Upper lobe of left lung (tissue), 4 donors: ENCODE measurements around the gene SMYD2.

ENCODE experiments used
- EP300 ChIP-seq, 4 donors: sonication (generic); formaldehyde crosslinking; IDR thresholded peaks; one replicate each; pipeline ENCODE4 v1.5.1; 2017; ENCODE audit warnings: antibody characterized with exemption in 4 of 4, control low read depth in 2 of 4
- TF ChIP-seq, protein P1 (sequence below), 6 experiments: fragments of 450-650 bp in 4 of 6; fragments of 200-600 bp in 2 of 6; sonication (generic) in 2 of 6; IDR thresholded peaks; one replicate each; pipeline ENCODE4 v1.5.1; 2016 to 2019; ENCODE audit warnings: antibody characterized with exemption in 6 of 6

- no peak for TF ChIP-seq EP300 (IDR thresholded peaks at IDR 0.05)
- TF ChIP-seq, protein P1, sequence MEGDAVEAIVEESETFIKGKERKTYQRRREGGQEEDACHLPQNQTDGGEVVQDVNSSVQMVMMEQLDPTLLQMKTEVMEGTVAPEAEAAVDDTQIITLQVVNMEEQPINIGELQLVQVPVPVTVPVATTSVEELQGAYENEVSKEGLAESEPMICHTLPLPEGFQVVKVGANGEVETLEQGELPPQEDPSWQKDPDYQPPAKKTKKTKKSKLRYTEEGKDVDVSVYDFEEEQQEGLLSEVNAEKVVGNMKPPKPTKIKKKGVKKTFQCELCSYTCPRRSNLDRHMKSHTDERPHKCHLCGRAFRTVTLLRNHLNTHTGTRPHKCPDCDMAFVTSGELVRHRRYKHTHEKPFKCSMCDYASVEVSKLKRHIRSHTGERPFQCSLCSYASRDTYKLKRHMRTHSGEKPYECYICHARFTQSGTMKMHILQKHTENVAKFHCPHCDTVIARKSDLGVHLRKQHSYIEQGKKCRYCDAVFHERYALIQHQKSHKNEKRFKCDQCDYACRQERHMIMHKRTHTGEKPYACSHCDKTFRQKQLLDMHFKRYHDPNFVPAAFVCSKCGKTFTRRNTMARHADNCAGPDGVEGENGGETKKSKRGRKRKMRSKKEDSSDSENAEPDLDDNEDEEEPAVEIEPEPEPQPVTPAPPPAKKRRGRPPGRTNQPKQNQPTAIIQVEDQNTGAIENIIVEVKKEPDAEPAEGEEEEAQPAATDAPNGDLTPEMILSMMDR (IDR thresholded peaks at IDR 0.05), result no peak
These were observed 4.2 kb upstream of the SMYD2 start for GRCh38 chr1:214276786-214277185.
